Smooth muscle cell (in vitro differentiated cells): Measurements from ENCODE around the gene NOX3. TPM values are rescaled to one million over a fixed set of nuclear protein-coding genes. Genes with fewer than 3 reads are reported as not detected.

Experiments used
- DNase-seq: peaks from one replicate; lab custom pipeline; 2025; ENCODE audit not compliant: unreplicated experiment; lab: John Stamatoyannopoulos, UW
- H2AFZ ChIP-seq: fragments of 200-600 bp; sonication (generic); 2 replicates; pipeline ENCODE4 v1.6.0; 2016; ENCODE audit warnings: antibody characterized with exemption, low read depth, mild to moderate bottlenecking
- H3F3A ChIP-seq: fragments of 200-600 bp; sonication (generic); 2 replicates; pipeline ENCODE4 v1.6.0; 2017; ENCODE audit warnings: antibody characterized with exemption, low read depth
- H3K27ac ChIP-seq: fragments of 200-600 bp; sonication (generic); 2 replicates; pipeline ENCODE4 v1.5.1; 2016; ENCODE audit warnings: low read depth, mild to moderate bottlenecking
- H3K27me3 ChIP-seq: fragments of 200-600 bp; sonication (generic); 2 replicates; pipeline ENCODE4 v1.6.1; 2016; ENCODE audit warnings: low read depth, mild to moderate bottlenecking
- H3K36me3 ChIP-seq: fragments of 200-600 bp; sonication (generic); 2 replicates; pipeline ENCODE4 v1.5.1; 2016; ENCODE audit warnings: low read depth
- H3K4me1 ChIP-seq: fragments of 200-600 bp; sonication (generic); 2 replicates; pipeline ENCODE4 v1.5.1; 2016; ENCODE audit warnings: low read depth
- H3K4me2 ChIP-seq: fragments of 200-600 bp; sonication (generic); 2 replicates; pipeline ENCODE4 v1.6.0; 2016; ENCODE audit warnings: mild to moderate bottlenecking
- H3K4me3 ChIP-seq: fragments of 200-600 bp; sonication (generic); 2 replicates; pipeline ENCODE4 v1.5.1; 2016; ENCODE audit warnings: mild to moderate bottlenecking
- H3K79me2 ChIP-seq: fragments of 200-600 bp; sonication (generic); 2 replicates; pipeline ENCODE4 v1.6.0; 2016; ENCODE audit warnings: low read depth, mild to moderate bottlenecking
- H3K9ac ChIP-seq: fragments of 200-600 bp; sonication (generic); 2 replicates; pipeline ENCODE4 v1.6.0; 2016; ENCODE audit warnings: low read depth
- H3K9me3 ChIP-seq: fragments of 200-600 bp; sonication (generic); replicated peaks from 2 replicates; pipeline ENCODE4 v1.5.1; 2016; ENCODE audit warnings: low read depth
- H4K20me1 ChIP-seq: fragments of 200-600 bp; sonication (generic); 2 replicates; pipeline ENCODE4 v1.6.0; 2016; ENCODE audit warnings: low read depth
- CTCF ChIP-seq: fragments of 200-600 bp; sonication (generic); IDR thresholded peaks from 2 replicates; pipeline ENCODE4 v1.5.1; 2017; ENCODE audit warnings: borderline replicate concordance, mild to moderate bottlenecking, antibody characterized with exemption; ENCODE audit not compliant: insufficient read depth, poor library complexity, severe bottlenecking
- WGBS: methylation state at CpG from one replicate; pipeline ENCODE4 v1.1.7; 2016; ENCODE audit warnings: low lambda C conversion rate; 5-methylcytosine and 5-hydroxymethylcytosine counted together
- polyA plus RNA-seq: library from polyadenylated mRNA; unstranded; fragments of >200 nt; fragmentation: Nextera tagmentation; extraction: Ambion mirVana; gene quantifications from 2 replicates; pipeline ENCODE4 v1.2.1, GENCODE V29; 2016
- total RNA-seq: library from RNA; depleted of rRNA; stranded (reverse); fragments of >200 nt; gene quantifications from 2 replicates; pipeline ENCODE4 v1.2.3, GENCODE V29; 2014

The NOX3 gene
- total and polyA plus RNA-seq, 2 experiments from 2014 or later, result not detected

- DNase-seq, result no peak
- Histone ChIP-seq H3K4me1 (peaks cover 8% of the 10 kb centered on the region), H4K20me1 (no peaks in the 10 kb centered on the region), H3K27ac (no peak overlapping the region), H3K4me3 (no peak overlapping the region), H3K79me2 (no peaks in the 10 kb centered on the region), H2AFZ (no peak overlapping the region), H3K9ac (no peak overlapping the region), H3K9me3 (no peaks in the 10 kb centered on the region), H3F3A (no peaks in the 10 kb centered on the region), H3K36me3 (no peaks in the 10 kb centered on the region), H3K27me3 (no peaks in the 10 kb centered on the region), H3K4me2 (no peak overlapping the region)
- TF ChIP-seq CTCF, result no peak
- 86% methylated on average over 7 of the region's 7 CpGs for WGBS
Observed at GRCh38 chr6:155402656-155403304, 52.9 kb downstream of the NOX3 start.

GRCh38 chr6:155400654-155400965, 55.0 kb downstream of the NOX3 start:
- no peak for DNase-seq
- 40% methylated on average over 2 of the region's 2 CpGs for WGBS
- H2AFZ ChIP-seq, result peak overlapping the region; percentile 30

GRCh38 chr6:155399745-155400653, 55.6 kb downstream of the NOX3 start:
- Histone ChIP-seq H3K9ac (no peak overlapping the region), H4K20me1 (no peaks in the 10 kb centered on the region), H3K27me3 (no peaks in the 10 kb centered on the region), H3K4me1 (peaks cover 8% of the 10 kb centered on the region), H2AFZ (peak overlapping the region; percentile 30), H3K27ac (no peak overlapping the region), H3K4me3 (no peak overlapping the region), H3F3A (no peaks in the 10 kb centered on the region), H3K4me2 (peak overlapping the region; percentile 53), H3K9me3 (no peaks in the 10 kb centered on the region), H3K36me3 (no peaks in the 10 kb centered on the region), H3K79me2 (no peaks in the 10 kb centered on the region)
- DNase-seq, result no peak
- no peak for TF ChIP-seq CTCF
- WGBS, result 84% methylated on average over 15 of the region's 15 CpGs

More at GRCh38 chr6:155400654-155400965, 55.0 kb downstream of the NOX3 start:
- Histone ChIP-seq H3K4me3 (no peak overlapping the region), H3K9ac (no peak overlapping the region), H3K4me1 (peaks cover 8% of the 10 kb centered on the region), H3K27ac (no peak overlapping the region), H3K36me3 (no peaks in the 10 kb centered on the region), H3K9me3 (no peaks in the 10 kb centered on the region), H3F3A (no peaks in the 10 kb centered on the region), H4K20me1 (no peaks in the 10 kb centered on the region), H3K79me2 (no peaks in the 10 kb centered on the region), H3K4me2 (peak overlapping the region; percentile 53), H3K27me3 (no peaks in the 10 kb centered on the region)
- no peak for TF ChIP-seq CTCF
